Cardiac muscle cell (in vitro differentiated cells and primary cell): ENCODE data around the gene PCDH9. TPM values are rescaled to one million over a fixed set of nuclear protein-coding genes. Genes with fewer than 3 reads are reported as not detected.

Source experiments
- DNase-seq, 2 donors: peaks; one replicate each; pipeline versions ENCODE4 v3.0.0 to v3.0.0-alpha.2; 2010 to 2017; ENCODE audit warnings: low read depth in 1 of 2, low spot score in 1 of 2
- H3K27ac ChIP-seq: fragments of 200-600 bp; sonication (generic); 2 replicates; pipeline ENCODE4 v1.5.1; 2016
- H3K27me3 ChIP-seq: fragments of 200-600 bp; sonication (generic); 2 replicates; pipeline ENCODE4 v1.6.0; 2016; ENCODE audit warnings: control low read depth
- H3K36me3 ChIP-seq: fragments of 200-600 bp; sonication (generic); 2 replicates; pipeline ENCODE4 v1.5.1; 2016; ENCODE audit warnings: control low read depth
- H3K4me1 ChIP-seq: fragments of 200-600 bp; sonication (generic); 2 replicates; pipeline ENCODE4 v1.8.1; 2017; ENCODE audit warnings: low read depth, mild to moderate bottlenecking, mixed run types
- H3K4me3 ChIP-seq: fragments of 200-600 bp; sonication (generic); 2 replicates; pipeline ENCODE4 v1.5.1; 2016; ENCODE audit warnings: mild to moderate bottlenecking
- H3K9me3 ChIP-seq: fragments of 200-600 bp; sonication (generic); 2 replicates; pipeline ENCODE4 v1.5.1; 2017; ENCODE audit warnings: low read depth, mild to moderate bottlenecking, control low read depth
- CTCF ChIP-seq: IDR thresholded peaks from 2 replicates; pipeline ENCODE4 v1.5.1; 2012; ENCODE audit warnings: low read depth, mild to moderate bottlenecking, low read length
- polyA plus RNA-seq: library from polyadenylated mRNA; unstranded; fragments of >200 nt; fragmentation: Nextera tagmentation; extraction: Ambion mirVana; gene quantifications from 2 replicates; pipeline ENCODE4 v1.2.1, GENCODE V29; 2016
- total RNA-seq: library from RNA; depleted of rRNA; stranded (reverse); fragments of >200 nt; gene quantifications from 2 replicates; pipeline ENCODE4 v1.2.3, GENCODE V29; 2016

The PCDH9 gene
- total and polyA plus RNA-seq, 2 experiments from 2014 or later: 1.6 to 2.3 TPM

GRCh38 chr13:66689628-66690027 lies 540.5 kb downstream of the PCDH9 start:
- Histone ChIP-seq H3K9me3 (no peaks in the 10 kb centered on the region), H3K36me3 (no peaks in the 10 kb centered on the region), H3K27ac (no peak overlapping the region), H3K4me1 (no peaks in the 10 kb centered on the region), H3K27me3 (no peaks in the 10 kb centered on the region), H3K4me3 (no peak overlapping the region)
- peak in 1 of 2 donors; percentile 60 for DNase-seq
- TF ChIP-seq CTCF: peak; percentile 51

GRCh38 chr13:66689037-66689619 lies 541.0 kb downstream of the PCDH9 start:
- peak; percentile 42 for TF ChIP-seq CTCF
- H3K4me3 ChIP-seq: no peak overlapping the region
- no peaks in the 10 kb centered on the region for H3K27me3 ChIP-seq
- H3K36me3 ChIP-seq: no peaks in the 10 kb centered on the region
- no peaks in the 10 kb centered on the region for H3K9me3 ChIP-seq
- H3K27ac ChIP-seq: no peak overlapping the region
- no peaks in the 10 kb centered on the region for H3K4me1 ChIP-seq
- DNase-seq: peak; percentile 27 to 42

- no peak overlapping the region for H3K27ac ChIP-seq
- H3K9me3 ChIP-seq: no peaks in the 10 kb centered on the region
- no peak for TF ChIP-seq CTCF
- no peaks in the 10 kb centered on the region for H3K36me3 ChIP-seq
- H3K4me1 ChIP-seq: no peaks in the 10 kb centered on the region
- DNase-seq: no peak
- no peak overlapping the region for H3K4me3 ChIP-seq
- H3K27me3 ChIP-seq: no peaks in the 10 kb centered on the region
Observed at GRCh38 chr13:66681403-66681802, 548.7 kb downstream of the PCDH9 start.

GRCh38 chr13:66680031-66680430 lies 550.1 kb downstream of the PCDH9 start:
- no peak overlapping the region for H3K27ac ChIP-seq
- no peak overlapping the region for H3K4me3 ChIP-seq
- no peaks in the 10 kb centered on the region for H3K4me1 ChIP-seq
- no peak for DNase-seq
- no peaks in the 10 kb centered on the region for H3K36me3 ChIP-seq
- H3K9me3 ChIP-seq: no peaks in the 10 kb centered on the region
- TF ChIP-seq CTCF: no peak
- H3K27me3 ChIP-seq: no peaks in the 10 kb centered on the region

DNA sequence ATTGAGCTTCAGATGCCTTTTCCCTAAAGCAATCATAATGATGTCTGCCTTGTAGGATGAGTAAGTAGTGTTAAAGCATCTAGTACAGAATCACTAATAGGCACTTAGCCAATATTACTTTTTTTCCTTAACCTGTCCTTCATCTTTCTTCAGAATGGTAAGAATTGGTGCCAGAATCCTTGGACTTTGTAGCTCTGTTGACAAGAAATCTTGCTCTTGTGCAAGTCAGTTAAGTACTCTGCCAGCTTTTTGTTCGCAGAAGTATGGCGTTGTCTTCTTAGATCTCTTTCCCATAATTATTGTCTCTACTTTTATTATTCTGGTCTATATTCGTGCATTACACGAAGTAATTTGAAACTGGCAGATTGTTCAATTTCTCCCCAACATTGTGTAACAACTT lies 554.5 kb downstream of the PCDH9 start:
- no peak overlapping the region for H3K4me3 ChIP-seq
- no peaks in the 10 kb centered on the region for H3K4me1 ChIP-seq
- DNase-seq: peak in 1 of 2 donors; percentile 39
- no peaks in the 10 kb centered on the region for H3K36me3 ChIP-seq
- H3K9me3 ChIP-seq: no peaks in the 10 kb centered on the region
- TF ChIP-seq CTCF: no peak
- H3K27me3 ChIP-seq: no peaks in the 10 kb centered on the region
- H3K27ac ChIP-seq: no peak overlapping the region
